ENCODE measurements around the gene THAP4.

- TF ChIP-seq CTCF (IDR thresholded peaks at IDR 0.05; ENCODE audit: insufficient read depth, low read length, poor library complexity, severe bottlenecking) (no peak), EZH2phosphoT487 (conservative IDR thresholded peaks at IDR 0.05; ENCODE audit: low read length) (no peak)
Observed at GRCh38 chr2:241567776-241568175, 69.2 kb downstream of the THAP4 start.

Data from SU-DHL-6 (cell line).